Mammary microvascular endothelial cell (primary cell): ENCODE results near the gene DKC1. TPM values are rescaled to one million over a fixed set of nuclear protein-coding genes. Genes with fewer than 3 reads are reported as not detected.

Experiments used
- total RNA-seq: library from RNA; depleted of rRNA; stranded (reverse); fragments of >200 nt; gene quantifications from 2 replicates; pipeline ENCODE4 v1.2.3, GENCODE V29; 2015

Gene DKC1
- total RNA-seq: 40.6 and 46.9 TPM in 2 replicates

GRCh38 chrX:154762537-154763296 lies at the start of gene DKC1:
Gene DKC1 (plus strand): TSS chrX:154762864. CDS start chrX:154762966, 102 bp downstream.

GRCh38 chrX:154750301-154751202 lies 12.1 kb upstream of the DKC1 start, which contains the start of gene GAB3:
Gene GAB3 (minus strand): TSS chrX:154751077. CDS start chrX:154751025, 52 bp downstream.

GRCh38 chrX:154804957-154805695 lies 42.5 kb downstream of the DKC1 start, which contains the start of gene MPP1:
Gene MPP1 (minus strand): TSS chrX:154805485. CDS start chrX:154805373, 112 bp downstream.

Other genes starting within 250 kb of the DKC1 start
- 26.4 and 27.4 TPM in 2 replicates for gene FAM3A, start 246.6 kb upstream of the DKC1 start, total RNA-seq
- gene G6PD, start 216.0 kb upstream of the DKC1 start, total RNA-seq: 75.2 and 82.4 TPM in 2 replicates
- gene IKBKG, start 215.2 kb upstream of the DKC1 start, total RNA-seq: 17.9 and 41.4 TPM in 2 replicates
- gene CTAG1A, start 177.7 kb upstream of the DKC1 start, total RNA-seq: not detected in 2 replicates
- not detected in 2 replicates for gene CTAG1B, start 143.6 kb upstream of the DKC1 start, total RNA-seq
- not detected in 2 replicates for gene CTAG2, start 109.3 kb upstream of the DKC1 start, total RNA-seq
- gene GAB3, start 11.8 kb upstream of the DKC1 start, total RNA-seq: 3.5 and 3.6 TPM in 2 replicates
- gene MPP1, start 42.6 kb downstream of the DKC1 start, total RNA-seq: 25.9 and 28.7 TPM in 2 replicates
- not detected in 2 replicates for gene SMIM9, start 71.8 kb downstream of the DKC1 start, total RNA-seq
- gene F8A1, start 123.5 kb downstream of the DKC1 start, total RNA-seq: 4.9 and 6.1 TPM in 2 replicates